ENCODE results near the gene LYSET.

LYSET gene

GRCh38 chr14:93175492-93175891 is 9.6 kb upstream of the LYSET start:
- no peak for TF ChIP-seq CTCF (IDR thresholded peaks at IDR 0.05; ENCODE audit: low read depth, low read length, missing control alignments)
- no peak for DNase-seq (ENCODE audit: low read depth)
- H3K4me3 ChIP-seq (ENCODE audit: low read depth, low read length) = no peak overlapping the region

GRCh38 chr14:93183596-93184317 is 1.4 kb upstream of the LYSET start:
- no peak for DNase-seq (ENCODE audit: low read depth)
- peak overlapping the region; percentile 96 for H3K4me3 ChIP-seq (ENCODE audit: low read depth, low read length)
- no peak for TF ChIP-seq CTCF (IDR thresholded peaks at IDR 0.05; ENCODE audit: low read depth, low read length, missing control alignments)

DNA sequence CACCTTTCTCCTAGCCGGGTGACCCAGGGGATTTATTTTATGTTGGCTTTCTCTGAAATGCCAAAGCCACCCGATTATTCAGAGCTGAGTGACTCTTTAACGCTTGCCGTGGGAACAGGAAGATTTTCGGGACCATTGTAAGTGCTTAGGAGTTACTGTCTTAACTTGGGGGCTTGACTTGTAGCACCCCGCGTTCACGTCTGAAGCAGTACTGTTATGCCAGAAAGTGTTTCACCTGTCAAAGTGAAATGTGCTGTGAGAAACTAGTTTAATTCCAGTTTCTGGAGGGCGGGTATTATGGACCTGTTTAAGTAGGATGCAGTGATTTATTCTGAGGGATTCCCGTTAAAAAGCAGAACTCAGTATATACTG is 218 bp downstream of the LYSET start:
- TF ChIP-seq CTCF (IDR thresholded peaks at IDR 0.05; ENCODE audit: low read depth, low read length, missing control alignments) = no peak
- no peak for DNase-seq (ENCODE audit: low read depth)
- peak overlapping the region; percentile 96 for H3K4me3 ChIP-seq (ENCODE audit: low read depth, low read length)

DNA sequence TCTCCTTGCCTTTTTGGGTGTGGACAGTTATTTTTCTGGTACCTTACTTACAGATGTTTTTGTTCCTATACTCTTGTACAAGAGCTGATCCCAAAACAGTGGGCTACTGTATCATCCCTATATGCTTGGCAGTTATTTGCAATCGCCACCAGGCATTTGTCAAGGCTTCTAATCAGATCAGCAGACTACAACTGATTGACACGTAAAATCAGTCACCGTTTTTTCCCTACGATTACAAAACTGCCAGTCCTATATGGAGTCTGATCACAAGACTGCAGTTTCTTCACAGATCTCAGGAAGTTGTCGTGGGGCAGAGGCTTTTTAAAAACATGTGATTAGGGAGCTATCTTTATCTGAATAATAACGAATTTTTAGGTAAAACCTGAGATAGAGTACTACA is 1.3 kb downstream of the LYSET start:
- no peak for DNase-seq (ENCODE audit: low read depth)
- TF ChIP-seq CTCF (IDR thresholded peaks at IDR 0.05; ENCODE audit: low read depth, low read length, missing control alignments) = no peak
- no peak overlapping the region for H3K4me3 ChIP-seq (ENCODE audit: low read depth, low read length)

DNA sequence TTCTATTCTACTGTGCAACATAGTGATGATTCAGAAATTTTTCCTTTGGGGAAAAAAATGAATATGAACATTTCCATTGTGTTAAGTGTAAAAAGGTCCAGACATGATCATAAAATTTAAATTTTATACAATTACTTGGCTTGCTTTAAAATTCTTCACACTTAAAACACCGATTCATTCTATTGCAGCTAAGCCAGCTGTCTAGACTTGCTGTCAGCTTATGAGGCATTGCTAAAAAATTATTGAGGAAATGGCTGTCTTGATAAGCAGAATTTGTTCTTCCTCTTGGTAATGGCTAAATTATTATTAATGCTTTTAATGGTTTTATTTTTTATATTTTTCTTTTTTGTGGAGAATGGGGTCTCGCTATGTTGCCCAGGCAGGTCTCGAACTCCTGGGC is 1.8 kb downstream of the LYSET start:
- no peak for TF ChIP-seq CTCF (IDR thresholded peaks at IDR 0.05; ENCODE audit: low read depth, low read length, missing control alignments)

GRCh38 chr14:93195316-93195999 is 10.3 kb downstream of the LYSET start:
- no peak for DNase-seq (ENCODE audit: low read depth)
- TF ChIP-seq CTCF (IDR thresholded peaks at IDR 0.05; ENCODE audit: low read depth, low read length, missing control alignments) = no peak
- H3K4me3 ChIP-seq (ENCODE audit: low read depth, low read length) = no peak overlapping the region

More for the DNA sequence above, 1.8 kb downstream of the LYSET start:
- no peak overlapping the region for H3K4me3 ChIP-seq (ENCODE audit: low read depth, low read length)
- DNase-seq (ENCODE audit: low read depth) = no peak

GRCh38 chr14:93199031-93199430 is 13.9 kb downstream of the LYSET start:
- no peak overlapping the region for H3K4me3 ChIP-seq (ENCODE audit: low read depth, low read length)
- DNase-seq (ENCODE audit: low read depth) = no peak
- TF ChIP-seq CTCF (IDR thresholded peaks at IDR 0.05; ENCODE audit: low read depth, low read length, missing control alignments) = no peak

All from GM12864 (cell line).